Neuronal stem cell (in vitro differentiated cells): Measurements from ENCODE around the gene NRG3.

Source experiments
- DNase-seq: peaks from one replicate; pipeline ENCODE4 v3.0.0-alpha.2; 2013; ENCODE audit warnings: low spot score
- H2AFZ ChIP-seq: one replicate; pipeline ENCODE4 v1.6.1; 2013; ENCODE audit warnings: mild to moderate bottlenecking, low read length, inconsistent platforms
- H2AK5ac ChIP-seq: 2 replicates; pipeline ENCODE4 v1.6.1; 2013; ENCODE audit warnings: low read depth, mild to moderate bottlenecking, inconsistent platforms, low read length, moderate library complexity, mixed read lengths
- H2BK120ac ChIP-seq: 2 replicates; pipeline ENCODE4 v1.6.1; 2013; ENCODE audit warnings: low read depth, mild to moderate bottlenecking, inconsistent platforms, low read length, moderate library complexity, mixed read lengths
- H2BK12ac ChIP-seq: one replicate; pipeline ENCODE4 v1.6.1; 2013; ENCODE audit warnings: low read length, inconsistent platforms
- H2BK15ac ChIP-seq: 2 replicates; pipeline ENCODE4 v1.6.1; 2013; ENCODE audit warnings: mild to moderate bottlenecking, low read length, inconsistent platforms, mixed read lengths
- H2BK5ac ChIP-seq: one replicate; pipeline ENCODE4 v1.6.1; 2013; ENCODE audit warnings: inconsistent platforms, mild to moderate bottlenecking, low read length, moderate library complexity
- H3K14ac ChIP-seq: one replicate; pipeline ENCODE4 v1.6.1; 2013; ENCODE audit warnings: low read length, inconsistent platforms
- H3K18ac ChIP-seq: 2 replicates; pipeline ENCODE4 v1.6.1; 2013; ENCODE audit warnings: low read length, inconsistent platforms
- H3K23ac ChIP-seq: 2 replicates; pipeline ENCODE4 v1.6.1; 2013; ENCODE audit warnings: low read depth, mild to moderate bottlenecking, mixed read lengths, low read length, inconsistent platforms; ENCODE audit not compliant: poor library complexity
- H3K27ac ChIP-seq: replicated peaks from 3 replicates; pipeline ENCODE4 v1.5.1; 2013; ENCODE audit warnings: low read length, inconsistent platforms
- H3K27me3 ChIP-seq, 3 experiments: 2 replicates each; pipeline ENCODE4 v1.6.1; 2013; ENCODE audit warnings: low read length in 3 of 3, mild to moderate bottlenecking in 2 of 3, inconsistent platforms in 1 of 3, low read depth in 1 of 3, mixed read lengths in 1 of 3, moderate library complexity in 1 of 3; ENCODE audit not compliant: control insufficient read depth in 3 of 3, insufficient read depth in 3 of 3
- H3K36me3 ChIP-seq, 2 donors: replicated peaks in 1 of 2; 2 replicates each; pipeline ENCODE4 v1.6.1; 2013; ENCODE audit warnings: low read length in 2 of 2; ENCODE audit not compliant: control insufficient read depth in 2 of 2, insufficient read depth in 2 of 2
- H3K4ac ChIP-seq: 2 replicates; pipeline ENCODE4 v1.6.1; 2013; ENCODE audit warnings: inconsistent platforms, mild to moderate bottlenecking, low read length, moderate library complexity
- H3K4me1 ChIP-seq, 2 donors: 1 replicate in 1 of 2; 2 replicates in 1 of 2; pipeline ENCODE4 v1.6.1; 2013; ENCODE audit warnings: low read length in 2 of 2, low read depth in 1 of 2; ENCODE audit not compliant: control insufficient read depth in 2 of 2, insufficient read depth in 1 of 2
- H3K4me2 ChIP-seq: one replicate; pipeline ENCODE4 v1.6.1; 2013; ENCODE audit warnings: mild to moderate bottlenecking, low read length, inconsistent platforms; ENCODE audit not compliant: insufficient read depth, poor library complexity, severe bottlenecking
- H3K4me3 ChIP-seq, 2 donors: 2 replicates each; pipeline ENCODE4 v1.5.1; 2013; ENCODE audit warnings: low read length in 2 of 2, mild to moderate bottlenecking in 2 of 2, inconsistent platforms in 1 of 2, moderate library complexity in 1 of 2
- H3K79me1 ChIP-seq: one replicate; pipeline ENCODE4 v1.6.1; 2013; ENCODE audit warnings: low read depth, mild to moderate bottlenecking, inconsistent platforms, low read length, moderate library complexity
- H3K9ac ChIP-seq: one replicate; pipeline ENCODE4 v1.6.1; 2013; ENCODE audit warnings: mild to moderate bottlenecking, low read depth, low read length, inconsistent platforms; ENCODE audit not compliant: poor library complexity
- H3K9me3 ChIP-seq, 2 donors: replicated peaks in 1 of 2; 2 replicates each; pipeline versions ENCODE3 to v1.6.1; 2013; ENCODE audit warnings: low read length in 2 of 2, mild to moderate bottlenecking in 2 of 2, inconsistent platforms in 1 of 2, low read depth in 1 of 2, mixed read lengths in 1 of 2, moderate library complexity in 1 of 2; ENCODE audit not compliant: control insufficient read depth in 2 of 2, insufficient read depth in 1 of 2
- H4K8ac ChIP-seq: one replicate; pipeline ENCODE4 v1.6.1; 2013; ENCODE audit warnings: low read depth, mild to moderate bottlenecking, inconsistent platforms, low read length, moderate library complexity
- H4K91ac ChIP-seq: one replicate; pipeline ENCODE4 v1.6.1; 2013; ENCODE audit warnings: low read length, low read depth, mild to moderate bottlenecking, inconsistent platforms; ENCODE audit not compliant: poor library complexity
- WGBS, 2 donors: extraction: QIAGEN DNeasy Blood & Tissue Kit; methylation state at CpG; one replicate each; pipeline ENCODE4 v1.1.7; 2013; ENCODE audit warnings: missing lambda C conversion rate in 2 of 2, mixed read lengths in 1 of 2; ENCODE audit not compliant: insufficient read length in 2 of 2, insufficient replicate concordance in 1 of 2; ENCODE audit errors: extremely low coverage in 2 of 2; 5-methylcytosine and 5-hydroxymethylcytosine counted together

The NRG3 gene

DNA sequence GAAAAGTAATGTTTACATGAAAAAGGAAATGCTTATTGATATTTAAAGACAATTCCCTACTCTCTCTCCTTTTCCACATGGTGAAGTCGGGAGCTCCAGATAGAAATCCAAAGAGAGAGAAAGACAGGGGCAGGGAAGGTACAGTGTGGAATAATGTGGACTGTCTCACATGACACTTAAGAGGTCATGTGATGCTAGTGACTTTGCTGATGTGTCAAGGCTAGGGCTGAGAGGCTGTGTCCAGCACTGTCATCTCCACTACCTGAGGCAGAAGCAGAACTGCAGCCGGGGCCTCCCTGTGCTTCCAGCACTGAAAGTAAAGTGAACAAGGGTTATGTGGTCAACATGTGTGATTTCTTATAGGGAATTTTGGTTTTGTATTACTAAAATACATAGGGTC is 26.0 kb downstream of the NRG3 start:
- H3K27ac ChIP-seq, result no peak overlapping the region
- DNase-seq, result no peak
- no peaks in the 10 kb centered on the region for H3K27me3 ChIP-seq
- H2BK12ac ChIP-seq, result no peak overlapping the region
- no peak overlapping the region for H3K9ac ChIP-seq
- no peak overlapping the region for H3K4ac ChIP-seq
- H3K23ac ChIP-seq, result no peak overlapping the region
- no peak overlapping the region for H2AK5ac ChIP-seq
- no peak overlapping the region for H2BK5ac ChIP-seq
- no peak overlapping the region for H3K4me3 ChIP-seq
- H4K91ac ChIP-seq, result no peak overlapping the region
- H3K18ac ChIP-seq, result no peak overlapping the region
- H4K8ac ChIP-seq, result no peak overlapping the region
- H3K14ac ChIP-seq, result no peak overlapping the region
- H3K9me3 ChIP-seq, result no peaks in the 10 kb centered on the region
- H3K79me1 ChIP-seq, result no peaks in the 10 kb centered on the region
- no peaks in the 10 kb centered on the region for H3K36me3 ChIP-seq
- H2BK15ac ChIP-seq, result no peak overlapping the region
- H2BK120ac ChIP-seq, result no peak overlapping the region
- no peaks in the 10 kb centered on the region for H3K4me1 ChIP-seq
- no CpG with 5 or more reads among the region's 2 CpGs for WGBS, 2 donors
- no peak overlapping the region for H3K4me2 ChIP-seq
- H2AFZ ChIP-seq, result no peak overlapping the region

DNA sequence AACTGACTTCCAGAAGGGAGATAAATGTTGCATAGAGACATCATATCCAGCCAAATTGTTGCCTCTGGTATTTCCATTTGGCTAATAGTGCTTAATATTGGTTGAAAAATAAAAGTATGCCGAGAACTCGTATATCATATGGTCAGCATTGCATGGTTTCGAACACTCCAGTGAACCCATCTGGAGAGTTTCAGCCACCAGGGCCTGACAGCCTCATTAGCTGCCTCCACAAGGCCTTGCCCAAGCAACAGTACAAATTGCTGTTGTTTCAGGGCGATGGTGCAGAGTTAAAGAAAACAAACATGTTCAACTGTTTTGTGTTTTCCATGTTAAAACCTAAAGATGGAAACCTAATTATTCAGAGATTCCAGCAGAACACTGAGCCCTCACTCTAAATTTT is 28.5 kb downstream of the NRG3 start:
- Histone ChIP-seq H3K4me1 (no peaks in the 10 kb centered on the region), H3K9ac (no peak overlapping the region), H3K23ac (no peak overlapping the region), H3K36me3 (no peaks in the 10 kb centered on the region), H2AFZ (no peak overlapping the region), H3K4ac (no peak overlapping the region), H2BK120ac (no peak overlapping the region), H2AK5ac (no peak overlapping the region), H2BK5ac (no peak overlapping the region), H4K8ac (no peak overlapping the region), H3K18ac (no peak overlapping the region), H2BK15ac (no peak overlapping the region), H2BK12ac (no peak overlapping the region), H3K14ac (no peak overlapping the region), H3K9me3 (no peaks in the 10 kb centered on the region), H4K91ac (no peak overlapping the region), H3K27ac (no peak overlapping the region), H3K4me2 (no peak overlapping the region), H3K4me3 (no peak overlapping the region), H3K79me1 (no peaks in the 10 kb centered on the region), H3K27me3 (no peaks in the 10 kb centered on the region)
- no peak for DNase-seq
- no CpG with 5 or more reads among the region's 4 CpGs for WGBS, 2 donors

DNA sequence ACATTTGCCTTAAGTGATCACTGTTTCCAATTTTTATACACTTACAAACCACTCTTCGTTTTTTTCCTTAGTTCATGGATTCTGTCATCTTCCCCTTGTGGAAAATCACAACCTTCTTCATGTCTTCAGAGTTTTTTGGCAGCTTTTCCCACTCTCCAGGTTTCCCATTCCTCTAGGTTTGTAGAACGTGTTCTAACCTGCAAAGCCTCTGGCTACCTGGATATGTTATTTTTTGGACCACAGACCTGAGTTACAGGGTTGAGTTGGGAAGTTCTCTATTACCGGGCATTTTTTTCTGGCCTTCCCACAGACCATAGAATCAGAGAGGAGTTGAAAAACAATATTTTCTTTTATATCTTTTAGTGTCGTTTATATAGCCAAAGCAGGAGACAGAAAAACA is 30.2 kb downstream of the NRG3 start:
- no CpG with 5 or more reads among the region's 4 CpGs for WGBS, 2 donors
- Histone ChIP-seq H2BK15ac (no peak overlapping the region), H3K23ac (no peak overlapping the region)

DNA sequence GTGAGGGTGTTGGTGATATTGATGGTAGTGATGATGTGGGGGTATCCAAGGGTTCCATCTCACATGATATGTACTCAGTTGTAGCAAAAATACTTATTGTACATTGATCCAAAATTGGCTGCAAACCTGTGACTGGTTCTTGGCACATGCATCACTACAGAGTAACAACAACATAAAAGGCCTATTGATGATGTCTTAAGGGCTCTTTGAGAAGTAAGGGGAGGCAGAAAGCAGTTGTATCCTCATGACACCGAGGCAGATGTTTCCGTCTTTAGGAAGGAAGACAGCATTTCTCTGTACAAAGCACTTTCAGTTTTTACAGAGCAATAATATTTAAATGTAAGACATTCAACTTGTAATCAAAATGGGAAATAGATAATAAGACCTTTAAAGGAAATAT is 34.5 kb downstream of the NRG3 start:
- no peak overlapping the region for H2BK120ac ChIP-seq
- H3K36me3 ChIP-seq, result no peaks in the 10 kb centered on the region
- H3K18ac ChIP-seq, result no peak overlapping the region
- H3K4me3 ChIP-seq, result no peak overlapping the region
- no peaks in the 10 kb centered on the region for H3K79me1 ChIP-seq
- no CpG with 5 or more reads among the region's 2 CpGs for WGBS, 2 donors
- no peak overlapping the region for H3K4me2 ChIP-seq
- H2BK12ac ChIP-seq, result no peak overlapping the region
- H2AK5ac ChIP-seq, result no peak overlapping the region
- no peak overlapping the region for H3K27ac ChIP-seq
- H3K9ac ChIP-seq, result no peak overlapping the region
- H2AFZ ChIP-seq, result no peak overlapping the region
- DNase-seq, result no peak
- H2BK15ac ChIP-seq, result no peak overlapping the region
- H3K9me3 ChIP-seq, result no peaks in the 10 kb centered on the region
- no peaks in the 10 kb centered on the region for H3K27me3 ChIP-seq
- H3K4me1 ChIP-seq, result no peaks in the 10 kb centered on the region
- no peak overlapping the region for H3K4ac ChIP-seq
- H2BK5ac ChIP-seq, result no peak overlapping the region
- no peak overlapping the region for H4K8ac ChIP-seq
- H3K14ac ChIP-seq, result no peak overlapping the region
- no peak overlapping the region for H3K23ac ChIP-seq
- H4K91ac ChIP-seq, result no peak overlapping the region

More for the DNA sequence above, 30.2 kb downstream of the NRG3 start:
- Histone ChIP-seq H3K27ac (no peak overlapping the region), H4K91ac (no peak overlapping the region), H3K79me1 (no peaks in the 10 kb centered on the region), H3K36me3 (no peaks in the 10 kb centered on the region), H2AFZ (no peak overlapping the region), H4K8ac (no peak overlapping the region), H3K9ac (no peak overlapping the region), H3K18ac (no peak overlapping the region), H3K4ac (no peak overlapping the region), H2BK12ac (no peak overlapping the region), H3K4me1 (no peaks in the 10 kb centered on the region), H2AK5ac (no peak overlapping the region), H3K9me3 (no peaks in the 10 kb centered on the region), H2BK5ac (no peak overlapping the region), H3K14ac (no peak overlapping the region), H3K4me2 (no peak overlapping the region), H2BK120ac (no peak overlapping the region), H3K27me3 (no peaks in the 10 kb centered on the region), H3K4me3 (no peak overlapping the region)
- no peak for DNase-seq
